UCSD-AML1 (cell line): Measurements from ENCODE around the gene ACTL6B.

Experiments used
- DNase-seq: peaks from one replicate; lab custom pipeline; 2025; ENCODE audit not compliant: unreplicated experiment; lab: John Stamatoyannopoulos, UW

The ACTL6B gene

GRCh38 chr7:100627238-100627549, 29.1 kb downstream of the ACTL6B start:
- DNase-seq = no peak

DNA sequence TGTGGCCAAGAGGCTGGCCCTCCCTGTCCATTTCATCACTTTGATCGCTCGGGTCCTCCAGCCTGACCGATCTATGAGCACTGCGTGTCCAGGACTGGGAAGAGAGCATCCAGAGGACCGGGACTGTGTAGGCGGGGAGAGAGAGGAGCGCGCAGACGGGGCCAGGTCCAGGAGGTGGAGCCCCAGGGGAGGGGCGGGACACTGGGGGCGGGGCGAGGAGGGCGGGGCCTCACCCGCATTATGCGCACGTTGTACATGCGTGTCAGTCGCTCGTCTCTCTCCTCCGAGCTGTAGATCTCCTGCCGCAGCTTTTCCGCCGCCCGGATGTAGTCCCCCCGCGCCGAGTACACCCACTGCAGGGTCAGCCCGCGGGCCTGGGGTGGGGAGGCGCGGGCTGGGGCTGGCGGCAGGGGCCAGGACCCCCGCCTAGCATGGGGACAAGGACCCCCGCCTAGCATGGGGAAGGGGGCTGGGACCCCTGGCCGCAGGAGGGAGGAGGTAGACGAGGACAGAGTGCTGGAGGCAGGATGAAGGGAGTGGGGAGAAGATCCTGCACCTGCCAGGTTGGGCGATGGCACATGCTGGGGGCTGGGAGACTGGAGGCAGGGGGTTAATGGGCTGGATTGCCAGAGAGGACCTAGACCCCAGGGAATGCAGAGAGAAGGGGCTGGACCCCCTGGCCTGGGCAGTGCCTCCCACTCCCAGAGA, 29.6 kb downstream of the ACTL6B start:
- DNase-seq = peak; percentile 54

DNA sequence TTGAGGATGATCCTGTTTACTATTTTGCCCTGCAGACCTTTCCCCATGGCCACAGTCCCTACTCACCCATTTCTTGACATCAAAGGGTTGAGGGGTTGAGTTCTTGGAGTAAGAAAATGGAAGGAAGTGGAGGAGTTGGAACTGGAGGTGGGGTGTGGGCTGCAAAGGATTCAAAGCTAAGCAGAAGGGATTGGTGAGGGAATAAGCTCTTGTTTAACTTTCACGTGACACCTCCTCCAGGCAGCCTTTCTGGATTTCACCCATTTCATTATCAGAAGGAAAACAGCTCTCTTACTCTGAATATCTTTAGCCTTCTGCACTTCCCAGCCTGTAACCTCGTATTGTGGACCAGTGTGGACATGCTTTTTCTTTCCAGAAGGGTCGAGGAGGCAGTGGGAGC, 30.2 kb downstream of the ACTL6B start:
- DNase-seq = no peak

DNA sequence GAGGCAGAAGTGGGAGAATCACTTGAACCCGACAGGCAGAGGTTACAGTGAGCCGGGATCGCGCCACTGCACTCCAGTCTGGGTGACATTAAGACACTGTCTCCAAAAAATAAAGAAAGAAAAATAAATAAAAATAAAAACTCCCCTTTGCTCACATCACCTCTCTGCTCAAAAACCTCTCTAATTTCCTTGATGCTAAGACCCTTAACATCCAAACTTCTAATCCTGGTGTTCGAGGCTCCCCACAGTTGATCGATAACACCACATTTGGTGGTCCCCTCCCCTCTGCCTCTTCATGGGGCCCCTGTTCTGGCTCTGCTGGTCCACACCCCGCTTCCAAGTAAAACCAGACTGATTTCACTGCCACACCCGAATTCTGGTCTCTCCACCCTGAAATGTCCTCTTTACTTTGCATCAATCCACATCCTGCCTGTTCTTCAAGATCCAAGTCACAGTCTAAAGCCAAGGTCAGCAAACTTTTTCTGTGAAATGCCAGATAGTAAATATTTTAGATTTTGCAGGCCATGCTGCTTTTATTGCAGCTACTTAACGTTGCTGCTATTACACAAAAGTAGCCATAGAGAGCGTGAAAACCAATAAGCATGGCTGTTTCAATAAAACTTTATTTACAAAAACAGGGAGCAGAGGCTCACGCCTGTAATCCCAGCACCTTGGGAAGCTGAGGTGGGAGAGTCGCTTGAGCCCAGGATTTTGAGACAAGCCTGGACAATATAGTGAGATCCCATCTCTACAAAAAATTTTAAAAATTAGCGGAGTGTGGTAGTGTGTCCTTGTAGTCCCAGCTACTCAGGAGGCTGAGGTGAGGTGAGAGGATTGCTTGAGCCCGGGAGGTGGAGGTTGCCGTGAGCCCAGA, 32.1 kb downstream of the ACTL6B start:
- no peak for DNase-seq

DNA sequence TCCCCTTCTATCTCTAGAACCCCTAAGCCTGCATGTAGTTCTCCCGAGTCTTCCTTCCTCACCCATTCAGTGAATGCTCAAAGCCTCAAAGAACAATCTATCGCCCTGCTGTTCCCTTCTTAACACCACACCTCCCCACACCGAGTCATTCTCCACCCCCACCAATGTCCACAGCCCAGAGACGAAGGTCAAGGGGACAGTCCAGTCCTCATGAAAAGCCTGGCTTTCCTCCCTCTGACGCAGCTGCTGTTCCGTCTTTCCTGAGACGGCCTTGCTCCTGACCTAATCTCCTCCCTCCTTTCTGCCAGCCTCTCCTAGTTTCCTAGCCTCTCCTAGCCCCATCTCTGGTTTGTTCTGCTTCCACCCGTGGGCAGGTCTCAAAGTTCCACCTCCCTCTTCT, 34.7 kb downstream of the ACTL6B start:
- DNase-seq = no peak

- no peak for DNase-seq
Measured at GRCh38 chr7:100620804-100621203, 35.4 kb downstream of the ACTL6B start.

- DNase-seq = no peak
Measured at GRCh38 chr7:100620239-100620638, 36.0 kb downstream of the ACTL6B start.

GRCh38 chr7:100614308-100614861, 41.9 kb downstream of the ACTL6B start:
- no peak for DNase-seq

- no peak for DNase-seq
Measured at GRCh38 chr7:100613412-100614175, 42.7 kb downstream of the ACTL6B start.

GRCh38 chr7:100612730-100613390, 43.4 kb downstream of the ACTL6B start:
- DNase-seq = peak; percentile 6

DNA sequence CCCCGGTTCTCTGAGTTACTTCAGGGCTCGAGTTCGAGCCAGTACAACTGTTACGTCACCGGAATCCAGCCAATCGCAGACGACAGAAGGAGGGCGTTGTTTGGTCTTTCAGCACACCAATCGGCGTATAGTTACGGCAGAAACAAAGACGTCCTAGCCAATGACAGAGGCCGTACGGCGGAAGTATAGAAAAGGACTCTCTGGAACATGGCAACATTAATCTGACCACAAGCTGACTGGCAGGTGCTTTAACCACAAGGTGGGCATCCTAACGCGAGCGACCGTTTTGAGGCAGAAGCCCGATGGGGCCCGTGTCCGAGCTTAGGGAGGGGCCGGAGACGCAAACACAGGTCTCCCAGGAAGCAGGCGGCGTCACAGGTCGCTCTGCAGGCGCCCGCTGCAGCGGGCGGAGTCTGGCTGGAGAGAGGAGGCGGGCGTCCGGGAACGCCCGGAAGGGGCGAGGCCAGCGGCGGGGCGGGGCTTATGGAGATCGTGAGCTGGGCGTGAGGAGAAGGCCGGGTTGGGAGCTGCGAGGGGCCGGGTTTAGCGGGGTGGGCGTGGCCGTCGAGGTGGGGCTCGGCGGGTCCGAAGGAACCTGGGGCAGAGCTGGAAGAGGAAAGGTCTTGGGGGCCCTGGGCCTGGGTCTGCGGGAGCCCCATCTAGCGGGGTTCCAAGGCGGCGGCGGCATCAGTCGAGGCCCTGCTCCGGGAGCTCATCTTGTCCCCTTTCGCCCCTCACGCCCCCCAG, 44.1 kb downstream of the ACTL6B start, which contains the start of gene MOSPD3:
TSS of gene MOSPD3 (plus strand) at position 558 of the 747 bp plus-strand sequence. CDS start 252 bp downstream, outside the sequence.
- DNase-seq = peak; percentile 91

- DNase-seq = no peak
Measured at GRCh38 chr7:100609958-100610357, 46.3 kb downstream of the ACTL6B start.

GRCh38 chr7:100607111-100607510, 49.1 kb downstream of the ACTL6B start:
- no peak for DNase-seq

DNA sequence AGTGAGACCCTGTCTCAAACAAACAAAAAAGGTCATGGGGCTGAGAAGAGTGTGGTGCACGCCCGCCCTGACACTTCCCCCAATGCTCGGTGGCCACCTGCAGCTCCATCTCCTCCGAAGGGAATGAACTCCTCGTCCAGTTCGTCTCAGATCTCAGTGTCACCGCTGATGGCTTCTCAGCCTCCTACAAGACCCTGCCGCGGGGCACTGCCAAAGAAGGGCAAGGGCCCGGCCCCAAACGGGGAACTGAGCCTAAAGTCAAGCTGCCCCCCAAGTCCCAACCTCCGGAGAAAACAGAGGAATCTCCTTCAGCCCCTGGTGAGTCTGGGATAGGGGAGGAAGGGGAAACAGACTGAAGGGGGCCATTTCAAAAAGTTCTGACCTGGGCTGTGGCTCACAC, 49.9 kb downstream of the ACTL6B start:
- no peak for DNase-seq

- DNase-seq = no peak
Measured at GRCh38 chr7:100604976-100605911, 51.0 kb downstream of the ACTL6B start.

- peak; percentile 72 for DNase-seq
Measured at GRCh38 chr7:100604028-100604975, 51.9 kb downstream of the ACTL6B start.

DNA sequence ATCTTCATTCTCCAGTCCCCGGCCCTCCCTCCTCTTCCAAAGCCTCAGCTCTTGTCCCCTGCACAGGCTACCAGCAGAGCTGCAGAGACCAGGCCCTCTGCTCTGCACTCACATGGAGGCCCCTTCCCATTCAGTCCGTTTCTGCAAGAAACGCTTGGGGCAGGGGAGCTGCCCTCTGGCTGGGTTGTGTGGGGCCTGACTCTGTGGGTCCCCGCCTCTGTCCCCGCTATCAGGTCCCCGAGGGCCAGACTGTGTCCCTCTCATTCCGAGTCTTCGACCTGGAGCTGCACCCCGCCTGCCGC, 52.6 kb downstream of the ACTL6B start:
- DNase-seq = no peak
